Stimulated activated CD8-positive, alpha-beta memory T cell treated with anti-CD3 and anti-CD28 coated beads, Interleukin-15, amount 100 ng/mL, for 4 hours (primary cell): ENCODE data around the gene HOGA1.

ENCODE experiments used
- DNase-seq, 2 donors: peaks; one replicate each; pipeline ENCODE4 v3.0.0-alpha.2; 2020; ENCODE audit warnings: low read depth in 2 of 2

HOGA1 gene

GRCh38 chr10:97584060-97584797 lies at the start of gene HOGA1:
HOGA1 (plus strand) TSS chr10:97584389; CDS start chr10:97584704, 315 bp downstream.
- no peak for DNase-seq

GRCh38 chr10:97534746-97535367 lies 49.3 kb upstream of the HOGA1 start:
- no peak for DNase-seq

- DNase-seq = no peak
These were observed 46.9 kb upstream of the HOGA1 start for GRCh38 chr10:97537186-97537869.

- no peak for DNase-seq
These were observed 45.8 kb upstream of the HOGA1 start for GRCh38 chr10:97538411-97538810.

GRCh38 chr10:97538839-97539238 lies 45.4 kb upstream of the HOGA1 start:
- no peak for DNase-seq

- no peak for DNase-seq
These were observed 44.5 kb upstream of the HOGA1 start for GRCh38 chr10:97539523-97540200.

GRCh38 chr10:97540669-97541500 lies 43.3 kb upstream of the HOGA1 start:
- DNase-seq = no peak

GRCh38 chr10:97542169-97543024 lies 41.8 kb upstream of the HOGA1 start:
- peak in 1 of 2 donors; percentile 23 for DNase-seq

- DNase-seq = peak in 1 of 2 donors; percentile 23
These were observed 41.1 kb upstream of the HOGA1 start for GRCh38 chr10:97543025-97543546.

GRCh38 chr10:97546456-97547270 lies 37.5 kb upstream of the HOGA1 start:
- no peak for DNase-seq

GRCh38 chr10:97547271-97547600 lies 37.0 kb upstream of the HOGA1 start:
- DNase-seq = no peak

GRCh38 chr10:97547962-97548361 lies 36.2 kb upstream of the HOGA1 start:
- no peak for DNase-seq

- no peak for DNase-seq
These were observed 35.2 kb upstream of the HOGA1 start for GRCh38 chr10:97548828-97549455.

- DNase-seq = no peak
These were observed 34.4 kb upstream of the HOGA1 start for GRCh38 chr10:97549587-97550322.

- DNase-seq = no peak
These were observed 33.6 kb upstream of the HOGA1 start for GRCh38 chr10:97550336-97551149.

- DNase-seq = no peak
These were observed 32.9 kb upstream of the HOGA1 start for GRCh38 chr10:97551271-97551670.

- DNase-seq = peak; percentile 24 to 40
These were observed 30.6 kb upstream of the HOGA1 start for GRCh38 chr10:97553575-97554031.
